GM19025 (cell line): ENCODE data around the gene PPP1R15A.
A peak's percentile ranks its signal among the peaks of the same experiment; 100 is the strongest.
"Not testable (repeated sequence)": the region's sequence is repeated elsewhere in the genome, so short reads cannot be mapped to it uniquely, and the experiment has no call there.

ENCODE experiments used
- ATAC-seq: cut with Tn5 transposase; IDR thresholded peaks from one replicate; pipeline ENCODE4 v1.9.1; 2021; ENCODE audit warnings: mild to moderate bottlenecking, low read depth, moderate library complexity; ENCODE audit not compliant: unreplicated experiment

PPP1R15A gene

GRCh38 chr19:48879025-48879637 lies 6.9 kb downstream of the PPP1R15A start:
- no peak for ATAC-seq

GRCh38 chr19:48879696-48880095 lies 7.5 kb downstream of the PPP1R15A start:
- not testable (repeated sequence) for ATAC-seq

DNA sequence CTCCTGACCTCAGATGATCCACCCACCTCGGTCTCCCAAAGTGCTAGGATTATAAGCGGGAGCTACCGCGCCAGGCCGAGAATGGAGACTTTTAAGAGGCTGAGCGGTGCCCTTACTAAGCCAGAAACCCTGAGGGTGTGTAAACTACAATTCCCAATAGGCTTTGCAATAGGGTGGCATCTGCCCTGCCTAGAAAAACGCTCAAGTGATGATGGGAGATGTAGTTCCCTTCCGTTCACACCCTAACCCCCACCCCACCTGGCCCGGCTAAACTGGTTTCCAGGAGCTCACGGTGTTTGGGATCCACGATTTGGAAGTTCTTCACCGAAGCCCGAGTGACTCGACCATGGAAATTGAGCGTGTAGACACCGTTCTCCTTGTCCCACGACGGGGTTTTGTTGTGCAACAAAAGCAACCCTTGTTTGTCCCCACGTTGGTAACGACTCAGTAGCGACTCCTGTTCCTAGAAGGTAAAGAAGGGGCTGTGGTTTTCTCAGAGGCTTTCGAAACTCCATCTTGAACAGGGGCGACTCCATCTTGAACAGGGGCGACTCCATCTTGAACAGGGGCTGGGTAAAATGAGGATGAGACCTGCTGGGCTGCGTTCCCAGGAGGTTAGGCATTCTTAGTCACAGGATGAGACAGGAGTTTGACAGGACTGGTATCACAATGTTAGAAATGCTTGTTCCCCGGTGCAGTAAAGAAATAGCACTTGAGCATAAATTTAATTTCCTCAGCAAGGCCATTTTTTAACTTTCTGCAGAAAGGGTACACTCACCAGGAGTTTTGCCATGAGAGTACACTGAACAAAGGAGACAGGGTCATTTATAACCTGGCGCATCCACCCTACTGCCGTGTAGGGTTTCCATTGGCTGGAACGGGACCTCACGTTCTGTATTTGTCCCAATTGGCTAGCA lies 9.8 kb downstream of the PPP1R15A start:
- no peak for ATAC-seq

GRCh38 chr19:48883726-48884125 lies 11.5 kb downstream of the PPP1R15A start:
- no peak for ATAC-seq

DNA sequence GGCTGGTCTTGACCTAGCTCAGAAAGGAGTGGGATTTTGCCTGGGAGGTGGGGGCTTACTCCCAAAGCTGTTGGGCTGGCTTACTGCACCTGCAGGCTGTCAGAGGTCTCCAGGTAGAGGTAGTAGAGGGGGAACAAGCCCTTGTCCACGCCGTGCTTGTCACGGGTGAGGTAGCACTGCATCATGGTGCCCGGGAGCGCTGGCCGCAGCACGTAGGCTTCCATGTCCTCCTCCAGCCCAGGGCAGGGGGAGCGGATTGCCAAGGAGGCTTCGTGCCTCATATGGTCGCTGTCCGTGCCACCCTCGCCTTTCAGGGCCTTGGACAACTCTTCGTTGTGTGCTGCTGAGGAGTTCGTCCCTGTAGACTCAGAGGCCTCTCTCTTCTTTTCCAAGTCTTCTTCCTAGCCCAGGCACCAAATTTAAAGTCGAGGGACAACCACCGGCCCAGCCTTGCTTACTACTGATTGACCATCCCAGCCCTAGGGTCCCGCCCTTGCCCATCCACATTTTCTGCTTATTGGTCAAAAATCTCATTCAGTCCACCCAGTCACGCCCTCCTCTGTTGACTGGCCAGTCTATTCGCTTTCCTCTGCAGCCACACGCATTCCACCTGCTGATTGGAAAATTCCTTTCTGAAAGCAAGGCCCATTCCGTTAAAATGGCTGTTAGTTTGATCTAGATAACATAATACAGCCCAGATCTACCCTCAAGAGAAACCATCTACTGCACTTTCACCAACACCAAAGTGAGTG lies 15.8 kb downstream of the PPP1R15A start:
- no peak for ATAC-seq

- ATAC-seq: not testable (repeated sequence)
Measured at GRCh38 chr19:48889496-48889895, 17.3 kb downstream of the PPP1R15A start.

DNA sequence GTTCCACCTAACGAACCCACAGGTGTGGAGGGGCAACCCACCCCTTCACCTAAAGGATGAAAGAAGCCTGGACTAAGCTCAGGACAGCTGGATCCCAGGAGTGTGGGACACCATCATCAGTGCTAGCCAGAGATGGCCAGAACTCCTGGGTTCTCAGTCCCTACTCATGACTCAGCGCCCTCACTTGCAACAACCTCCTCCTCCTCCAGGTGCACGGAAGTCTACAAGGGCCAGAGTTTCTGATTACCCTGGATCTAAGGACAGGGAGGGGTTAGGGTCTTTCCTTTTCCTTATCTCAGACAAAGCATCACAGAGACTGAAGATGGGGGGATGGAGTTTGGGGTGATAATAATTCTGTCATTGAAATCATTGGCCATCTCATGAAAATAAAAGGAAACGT lies 18.3 kb downstream of the PPP1R15A start:
- no peak for ATAC-seq

DNA sequence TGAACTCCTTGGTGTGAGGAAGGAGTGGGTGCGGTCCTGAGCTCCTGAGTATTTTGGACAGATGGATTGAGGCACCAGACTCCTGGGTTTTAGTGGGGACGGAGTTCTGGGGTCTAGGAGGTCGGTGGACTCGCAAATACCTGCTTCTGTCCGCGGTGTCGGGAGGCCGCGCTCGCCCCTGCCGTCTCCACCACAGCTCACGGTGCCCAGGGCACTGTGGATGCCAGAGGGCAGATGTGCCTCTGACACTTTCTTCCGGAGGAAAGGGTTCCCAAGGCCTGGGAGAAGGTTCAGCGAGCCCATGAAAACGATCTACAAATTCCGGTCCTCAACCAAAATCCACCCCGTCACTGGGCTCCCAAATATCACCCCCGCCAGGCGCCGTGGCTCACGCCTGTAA lies 23.0 kb downstream of the PPP1R15A start:
- ATAC-seq: no peak

GRCh38 chr19:48896191-48896720 lies 24.0 kb downstream of the PPP1R15A start:
- ATAC-seq: no peak

- no peak for ATAC-seq
Measured at GRCh38 chr19:48897181-48897580, 25.0 kb downstream of the PPP1R15A start.

- not testable (repeated sequence) for ATAC-seq
Measured at GRCh38 chr19:48899386-48899749, 27.1 kb downstream of the PPP1R15A start.

DNA sequence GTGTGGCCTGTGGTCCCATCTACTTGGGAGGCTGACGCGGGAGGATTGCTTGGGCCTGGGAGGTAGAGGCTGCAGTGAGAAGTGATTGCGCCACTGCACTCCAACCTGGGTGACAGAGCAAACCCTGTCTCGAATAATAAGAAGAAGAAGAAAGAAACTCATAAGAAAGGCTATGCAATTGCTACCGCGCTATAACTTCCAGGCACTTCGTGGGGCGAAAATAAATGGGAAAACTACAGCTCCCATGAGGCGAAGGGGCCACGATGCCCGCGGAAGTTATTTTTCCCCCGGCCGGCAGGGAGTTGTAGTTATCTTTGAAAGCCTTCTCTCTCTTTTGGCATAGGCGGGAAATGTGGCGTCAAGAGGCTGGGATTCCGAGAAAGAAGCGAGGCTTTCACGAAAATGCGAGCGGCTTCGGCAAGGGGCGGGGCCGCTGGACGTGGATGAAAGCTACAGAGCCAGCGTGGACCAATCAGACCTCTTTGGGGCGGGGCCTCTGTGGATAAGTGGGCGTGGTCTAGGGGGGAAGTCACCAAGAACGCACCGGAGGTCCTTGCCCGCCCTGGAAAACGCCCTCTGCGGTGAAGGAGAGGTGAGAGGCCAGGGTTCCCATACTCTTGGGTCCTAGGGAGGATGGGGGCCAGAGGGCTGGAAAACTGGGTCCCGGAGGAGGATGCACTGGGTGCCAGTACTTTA lies 27.7 kb downstream of the PPP1R15A start, which contains the start of gene NUCB1:
Gene NUCB1, plus strand, starts transcription at position 532 of the 696 bp plus-strand sequence. CDS start 485 bp downstream, outside the sequence.
- peak; percentile 86 for ATAC-seq

GRCh38 chr19:48900477-48901406 lies 28.5 kb downstream of the PPP1R15A start:
- ATAC-seq: no peak

DNA sequence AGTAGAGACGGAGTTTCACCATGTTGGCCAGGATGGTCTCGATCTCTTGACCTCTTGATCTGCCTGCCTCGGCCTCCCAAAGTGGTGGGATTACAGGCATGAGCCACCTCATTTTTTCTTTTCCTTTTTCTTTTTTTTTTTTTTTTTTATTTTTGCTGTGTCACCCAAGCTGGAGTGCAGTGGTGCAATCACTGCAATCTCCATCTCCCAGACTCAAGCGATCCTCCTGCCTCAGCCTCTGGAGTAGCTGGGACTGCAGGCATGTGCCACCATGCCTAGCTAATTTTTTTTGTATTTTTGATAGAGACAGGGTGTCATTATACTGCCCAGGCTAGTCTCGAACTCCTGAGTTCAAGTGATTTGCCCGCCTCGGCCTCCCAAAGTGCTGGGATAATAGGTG lies 30.1 kb downstream of the PPP1R15A start:
- ATAC-seq: not testable (repeated sequence)

GRCh38 chr19:48903788-48904187 lies 31.6 kb downstream of the PPP1R15A start:
- not testable (repeated sequence) for ATAC-seq

GRCh38 chr19:48905664-48906063 lies 33.4 kb downstream of the PPP1R15A start:
- no peak for ATAC-seq

- ATAC-seq: no peak
Measured at GRCh38 chr19:48906324-48906723, 34.1 kb downstream of the PPP1R15A start.

DNA sequence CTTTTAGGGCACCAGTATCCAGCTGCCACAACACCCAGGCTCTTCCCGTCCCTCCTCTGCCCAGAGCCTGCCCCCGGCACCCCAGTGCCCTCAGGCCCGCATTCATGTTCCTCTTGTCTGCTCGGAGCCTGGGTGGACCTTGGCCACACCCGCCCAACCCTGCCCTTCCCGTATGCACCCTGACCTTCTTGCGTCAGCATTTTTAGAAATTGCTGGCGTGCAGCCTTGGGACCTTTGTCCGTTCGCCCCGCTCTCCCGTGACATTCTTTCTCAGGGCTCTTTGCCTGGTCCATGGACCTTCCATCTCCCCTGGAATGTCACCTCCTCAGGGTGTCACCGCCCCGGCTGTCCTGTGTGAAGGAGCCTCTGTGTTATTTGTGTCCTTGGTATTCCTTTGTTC lies 35.5 kb downstream of the PPP1R15A start:
- no peak for ATAC-seq

DNA sequence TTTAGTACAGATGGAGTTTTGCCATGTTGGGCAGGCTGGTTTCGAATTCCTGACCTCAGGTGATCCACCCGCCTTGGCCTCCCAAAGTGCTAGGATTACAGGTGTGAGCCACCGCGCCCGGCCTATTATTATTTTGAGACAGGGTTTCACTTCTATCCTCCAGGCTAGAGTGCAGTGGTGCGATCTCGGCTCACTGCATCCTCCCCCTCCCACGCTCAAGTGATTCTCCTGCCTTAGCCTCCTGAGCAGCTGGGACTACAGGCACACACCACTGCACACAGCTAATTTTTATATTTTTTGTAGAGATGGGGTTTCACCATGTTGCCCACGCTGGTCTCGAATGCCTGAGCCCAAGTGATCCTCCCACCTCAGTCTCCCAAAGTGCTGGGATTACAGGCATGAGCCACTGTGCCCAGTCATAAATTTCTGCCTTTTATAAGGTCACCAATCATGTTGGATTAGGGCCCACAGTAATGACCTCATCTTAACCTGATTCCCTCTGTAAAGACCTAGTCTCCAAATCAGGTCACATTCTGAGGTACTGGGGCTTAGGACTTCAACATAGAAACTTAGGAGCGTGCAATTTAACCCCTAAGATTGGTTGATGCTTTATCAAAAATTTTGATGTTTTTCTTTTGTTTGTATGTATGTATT lies 37.3 kb downstream of the PPP1R15A start:
- not testable (repeated sequence) for ATAC-seq
